Measurements from ENCODE around the gene MFN1.

DNA sequence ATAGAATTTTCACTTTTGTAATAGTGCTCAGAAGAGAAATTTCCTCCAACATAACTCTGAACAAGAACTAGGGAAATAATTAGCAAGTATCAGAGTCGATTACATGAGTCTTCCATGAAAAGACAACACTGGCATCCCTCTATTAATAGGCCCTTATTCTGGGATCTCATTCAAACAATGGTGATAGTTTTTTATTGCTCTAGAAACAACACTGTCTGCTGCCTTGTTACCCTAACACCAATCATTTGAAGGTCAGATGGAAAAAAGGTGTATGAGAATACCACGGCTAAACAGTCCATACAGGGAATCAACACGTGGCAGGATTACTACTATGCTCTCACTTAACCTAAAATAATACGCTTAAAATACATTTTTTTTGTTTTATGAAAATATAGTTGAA is 67.9 kb downstream of the MFN1 start:
- TF ChIP-seq CTCF (IDR thresholded peaks at IDR 0.05) (no peak), POLR2A (IDR thresholded peaks at IDR 0.05) (no peak)
